GM12873 (cell line): ENCODE results near the gene ZCWPW2.

Source experiments
- CTCF ChIP-seq: IDR thresholded peaks from 2 replicates; pipeline ENCODE4 v1.5.1; 2012; ENCODE audit warnings: low read depth, mild to moderate bottlenecking, moderate library complexity, low read length, control low read depth; ENCODE audit not compliant: insufficient read depth; ENCODE audit errors: missing control alignments

ZCWPW2 gene

GRCh38 chr3:28542351-28542750 lies 193.8 kb downstream of the ZCWPW2 start:
- no peak for TF ChIP-seq CTCF

GRCh38 chr3:28544236-28544635 lies 195.7 kb downstream of the ZCWPW2 start:
- TF ChIP-seq CTCF, result no peak

GRCh38 chr3:28544831-28545230 lies 196.3 kb downstream of the ZCWPW2 start:
- TF ChIP-seq CTCF, result no peak

GRCh38 chr3:28547677-28548076 lies 199.2 kb downstream of the ZCWPW2 start:
- no peak for TF ChIP-seq CTCF

GRCh38 chr3:28553175-28553574 lies 204.7 kb downstream of the ZCWPW2 start:
- TF ChIP-seq CTCF, result no peak

GRCh38 chr3:28556195-28556594 lies 207.7 kb downstream of the ZCWPW2 start:
- TF ChIP-seq CTCF, result no peak

GRCh38 chr3:28564211-28564610 lies 215.7 kb downstream of the ZCWPW2 start:
- no peak for TF ChIP-seq CTCF

GRCh38 chr3:28569357-28569756 lies 220.8 kb downstream of the ZCWPW2 start:
- TF ChIP-seq CTCF, result no peak
